A172 (cell line): ENCODE results near the gene BHLHE40. TPM values are rescaled to one million over a fixed set of nuclear protein-coding genes. Genes with fewer than 3 reads are reported as not detected.
"Not testable (repeated sequence)": the region's sequence is repeated elsewhere in the genome, so short reads cannot be mapped to it uniquely, and the experiment has no call there.

Source experiments
- DNase-seq: peaks from one replicate; pipeline ENCODE4 v3.0.0-alpha.2; 2015; ENCODE audit warnings: low spot score
- total RNA-seq: library from RNA; depleted of rRNA; stranded (reverse); fragments of >200 nt; shearing (Covaris generic); gene quantifications from 2 replicates; pipeline ENCODE4 v1.2.3, GENCODE V29; 2014

Gene BHLHE40
- total RNA-seq, 1 experiment from 2014 or later = 91.4 TPM

DNA sequence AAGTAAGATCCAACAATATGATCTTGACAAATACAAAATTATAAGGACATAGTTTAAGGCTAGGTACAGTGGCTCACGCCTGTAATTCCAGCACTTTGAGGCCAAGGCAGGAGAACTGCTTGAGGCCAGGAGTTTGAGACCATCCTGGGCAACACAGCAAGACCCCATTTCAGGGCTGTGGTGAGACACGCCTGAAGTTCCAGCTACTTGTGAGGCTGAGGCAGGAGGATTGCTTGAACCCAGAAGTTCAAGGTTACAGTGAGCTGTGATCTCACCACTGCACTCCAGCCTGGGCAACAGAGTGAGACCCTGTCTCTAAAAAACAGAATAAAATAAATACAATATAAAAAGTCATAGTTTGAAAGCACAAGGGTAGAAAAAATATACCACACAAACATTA, 17.4 kb upstream of the BHLHE40 start:
- DNase-seq = not testable (repeated sequence)

DNA sequence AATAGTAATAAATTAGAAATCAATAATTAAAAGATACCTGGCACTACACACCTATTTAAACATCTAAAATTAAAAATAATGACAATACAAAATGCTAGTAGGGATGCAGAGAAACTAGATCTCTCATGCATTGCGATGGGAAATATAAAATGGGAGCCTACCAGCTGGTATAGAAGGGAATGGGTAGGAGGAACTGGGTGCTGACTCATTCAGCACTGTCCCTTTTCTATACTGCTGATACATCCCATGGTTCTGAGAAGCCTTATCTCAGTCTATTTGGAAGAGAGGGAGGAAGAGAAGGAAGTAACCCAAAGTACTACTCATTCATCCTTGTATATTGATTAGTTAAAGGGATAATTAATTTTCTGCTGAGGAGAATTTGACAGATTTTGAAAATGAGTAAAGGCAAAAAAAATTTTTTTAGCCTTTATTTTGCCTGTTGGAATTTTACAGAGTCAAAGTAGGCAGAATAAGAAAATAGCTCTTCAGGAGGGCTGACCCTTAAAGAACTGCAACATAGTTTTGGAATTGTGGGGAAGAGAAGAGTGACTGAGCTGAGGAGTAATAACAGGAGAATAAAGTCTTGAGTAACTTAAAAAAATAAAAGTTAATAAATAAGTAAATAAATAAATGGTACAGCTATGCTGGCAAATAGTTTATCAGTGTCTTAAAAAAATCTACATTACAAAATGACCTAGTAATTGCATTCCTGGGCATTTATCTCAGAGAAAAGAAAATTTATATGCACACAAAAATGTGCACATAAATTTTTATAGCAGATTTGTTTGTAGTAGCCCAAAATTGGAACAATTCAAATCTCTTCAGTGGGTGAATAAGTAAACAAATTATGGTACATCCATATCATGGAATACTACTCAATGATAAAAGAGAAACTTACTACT, 15.3 kb upstream of the BHLHE40 start:
- peak; percentile 46 for DNase-seq

DNA sequence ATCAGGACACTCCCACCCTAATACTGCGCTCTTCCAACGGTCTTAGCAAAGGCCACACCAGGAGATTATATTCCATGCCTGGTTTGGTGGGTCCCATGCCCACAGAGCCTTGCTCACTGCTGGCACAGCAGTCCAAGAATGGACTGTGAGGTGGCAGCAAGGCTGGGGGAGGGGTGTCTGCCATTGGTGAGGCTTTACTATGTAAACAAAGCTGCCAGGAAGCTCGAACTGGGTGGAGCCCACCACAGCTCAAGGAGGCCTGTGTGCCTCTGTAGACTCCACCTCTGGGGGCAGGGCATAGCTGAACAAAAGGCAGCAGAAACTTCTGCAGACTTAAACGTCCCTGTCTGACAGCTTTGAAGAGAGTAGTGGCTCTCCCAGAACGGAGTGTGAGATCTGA, 13.2 kb upstream of the BHLHE40 start:
- not testable (repeated sequence) for DNase-seq

DNA sequence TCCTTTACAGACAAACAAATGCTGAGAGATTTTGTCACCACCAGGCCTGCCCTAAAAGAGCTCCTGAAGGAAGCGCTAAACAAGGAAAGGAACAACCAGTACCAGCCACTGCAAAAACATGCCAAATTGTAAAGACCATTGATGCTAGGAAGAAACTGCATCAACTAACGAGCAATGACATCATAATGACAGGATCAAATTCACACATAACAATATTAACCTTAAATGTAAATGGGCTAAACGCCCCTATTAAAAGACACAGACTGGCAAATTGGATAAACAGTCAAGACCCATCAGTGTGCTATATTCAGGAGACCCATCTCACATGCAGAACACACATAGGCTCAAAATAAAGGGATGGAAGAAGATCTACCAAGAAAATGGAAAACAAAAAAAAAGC, 11.6 kb upstream of the BHLHE40 start:
- not testable (repeated sequence) for DNase-seq

DNA sequence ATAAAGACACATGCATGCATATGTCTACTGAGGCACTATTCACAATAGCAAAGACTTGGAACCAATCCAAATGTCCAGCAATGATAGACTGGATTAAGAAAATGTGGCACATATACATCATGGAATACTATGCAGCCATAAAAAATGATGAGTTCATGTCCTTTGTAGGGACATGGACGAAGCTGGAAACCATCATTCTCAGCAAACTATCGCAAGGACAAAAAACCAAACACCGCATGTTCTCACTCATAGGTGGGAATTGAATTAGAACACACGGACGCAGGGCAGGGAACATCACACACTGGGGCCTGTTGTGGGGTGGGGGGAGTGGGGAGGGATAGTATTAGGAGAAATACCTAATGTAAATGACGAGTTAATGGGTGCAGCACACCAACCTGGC, 7.8 kb upstream of the BHLHE40 start:
- DNase-seq = not testable (repeated sequence)

DNA sequence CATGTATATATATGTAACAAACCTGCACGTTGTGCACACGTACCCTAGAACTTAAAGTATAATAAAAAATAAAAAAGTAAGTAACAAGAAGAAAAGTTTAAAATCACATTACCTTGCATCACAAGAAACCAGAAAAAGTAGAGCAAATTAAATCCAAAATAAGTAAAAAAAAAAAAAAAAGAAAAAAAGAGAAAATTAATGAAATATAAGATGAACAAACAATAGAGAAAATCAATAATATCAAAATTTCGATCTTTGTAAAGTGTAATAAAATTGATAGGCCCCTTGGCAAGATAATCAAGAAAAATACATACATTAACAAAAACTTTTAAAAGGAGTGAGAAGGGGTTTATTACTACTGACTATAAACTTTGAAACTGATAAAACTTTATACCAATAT, 7.4 kb upstream of the BHLHE40 start:
- no peak for DNase-seq

DNA sequence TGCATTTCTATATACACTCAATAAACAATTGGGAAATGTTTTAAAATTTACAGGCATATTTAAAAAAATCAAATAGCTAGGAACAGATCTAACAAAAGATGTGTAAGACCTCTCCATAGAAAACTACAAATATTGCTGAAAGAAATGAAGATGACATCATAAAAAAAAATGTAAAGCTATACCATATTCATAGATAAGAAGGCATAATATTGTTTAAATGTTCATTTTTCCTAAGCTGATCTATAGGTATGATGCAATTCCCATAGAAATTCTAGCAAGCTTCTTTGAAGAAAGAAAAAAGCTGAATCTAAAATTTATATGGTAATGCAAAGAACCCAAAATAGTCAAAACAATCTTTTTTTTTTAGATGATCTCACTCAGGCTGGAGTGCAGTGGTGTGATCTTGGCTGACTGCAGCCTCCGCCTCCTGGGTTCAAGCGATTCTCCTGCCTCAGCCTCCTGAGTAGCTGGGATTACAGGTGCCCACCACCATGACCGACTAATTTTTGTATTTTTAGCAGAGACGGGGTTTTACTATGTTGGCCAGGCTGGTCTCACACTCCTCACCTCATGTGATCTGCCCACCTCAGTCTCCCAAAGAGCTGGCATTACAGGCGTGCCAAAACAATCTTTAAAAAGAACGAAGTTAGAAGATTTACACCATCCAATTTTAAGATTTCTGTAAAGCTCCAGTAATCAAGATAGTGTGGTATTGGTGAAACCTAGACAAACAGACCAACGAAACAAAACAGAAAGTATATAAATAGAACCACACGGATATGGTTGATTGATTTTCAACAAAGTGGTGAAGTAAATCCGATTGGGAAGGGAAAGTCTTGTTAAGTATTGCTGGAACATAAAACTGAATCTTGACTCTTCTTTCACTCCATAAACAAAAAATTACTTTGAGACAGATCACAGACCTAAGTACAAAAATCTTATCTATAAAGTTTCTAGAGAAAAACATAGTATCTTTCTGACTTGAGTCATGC, 6.3 kb upstream of the BHLHE40 start:
- no peak for DNase-seq

DNA sequence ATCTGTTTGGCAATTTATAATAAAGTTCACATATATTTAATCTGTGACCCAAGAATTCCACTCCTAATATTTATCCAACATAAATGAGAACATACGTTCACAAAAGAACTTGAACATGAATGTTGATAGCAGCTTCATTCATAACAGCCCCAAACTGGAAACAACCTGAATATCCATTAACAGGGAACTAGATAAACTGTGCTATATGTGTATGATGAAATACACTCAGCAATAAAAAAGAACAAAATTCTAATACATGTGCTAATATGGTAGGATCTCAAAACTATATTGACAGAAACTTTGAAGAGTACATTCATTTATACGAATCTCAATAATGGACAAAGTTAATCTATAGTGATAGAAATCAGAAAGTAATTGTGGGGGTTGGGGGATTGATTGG, 5.1 kb upstream of the BHLHE40 start:
- no peak for DNase-seq

DNA sequence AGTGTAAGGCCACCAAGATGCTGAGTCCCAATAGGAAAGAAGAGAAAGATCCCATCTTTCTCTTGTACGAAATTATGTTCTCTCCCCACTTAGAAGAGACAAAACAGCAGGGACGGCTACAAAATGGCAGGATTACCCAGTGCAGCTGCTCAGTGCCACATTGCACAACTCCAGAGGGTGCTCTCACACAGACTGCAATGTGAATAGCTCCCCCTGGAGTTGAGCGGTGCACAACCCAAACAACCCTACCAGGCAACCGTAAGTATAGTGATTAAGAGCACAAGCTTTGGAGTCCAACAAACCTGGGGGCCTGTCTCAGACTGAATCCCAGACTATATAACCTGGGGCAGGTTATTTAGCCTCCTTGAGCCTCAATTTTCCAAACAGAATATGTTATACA, 3.1 kb upstream of the BHLHE40 start:
- DNase-seq = peak; percentile 87

DNA sequence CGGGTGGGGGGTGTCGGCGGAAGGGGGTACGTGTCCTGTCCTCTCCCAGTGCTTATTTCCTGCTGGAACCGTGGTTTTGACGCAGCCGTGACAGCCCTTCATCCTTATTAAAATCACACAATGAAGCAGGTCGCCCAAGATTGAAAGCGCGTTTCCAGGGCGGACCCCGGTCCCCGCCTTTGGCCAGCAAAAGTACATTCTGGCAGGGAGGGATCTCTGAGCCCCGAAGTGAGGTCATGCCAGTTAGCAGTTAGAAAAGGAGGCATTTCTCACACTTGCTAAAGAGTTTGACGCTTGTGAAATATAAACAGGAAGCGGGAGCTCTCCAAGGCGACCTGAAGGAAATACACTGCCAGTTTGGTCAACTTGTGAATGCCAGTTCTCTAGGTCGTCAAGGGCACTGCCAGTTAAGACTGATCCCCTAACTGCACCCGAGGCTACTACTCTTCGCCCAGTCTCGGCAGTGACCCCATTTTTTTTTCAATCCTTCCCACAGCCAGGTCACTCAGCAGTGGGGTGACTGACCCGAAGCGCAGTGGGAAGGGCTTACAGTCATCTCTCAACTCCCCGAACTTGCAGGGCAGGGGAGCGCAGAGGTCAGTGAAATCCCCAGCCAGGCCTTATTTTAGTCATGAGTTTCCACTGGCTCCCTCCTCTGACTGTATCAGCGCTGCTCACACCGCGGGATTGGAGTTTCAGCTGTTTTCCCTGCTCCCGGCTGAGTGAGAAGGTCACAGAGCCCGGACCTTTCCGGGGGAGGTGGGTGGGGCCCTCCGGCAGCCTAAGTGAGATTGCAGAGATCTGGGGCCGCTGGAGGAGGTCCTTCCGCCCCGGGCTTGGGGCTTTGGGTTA, 2.0 kb upstream of the BHLHE40 start:
- DNase-seq = peak; percentile 90

DNA sequence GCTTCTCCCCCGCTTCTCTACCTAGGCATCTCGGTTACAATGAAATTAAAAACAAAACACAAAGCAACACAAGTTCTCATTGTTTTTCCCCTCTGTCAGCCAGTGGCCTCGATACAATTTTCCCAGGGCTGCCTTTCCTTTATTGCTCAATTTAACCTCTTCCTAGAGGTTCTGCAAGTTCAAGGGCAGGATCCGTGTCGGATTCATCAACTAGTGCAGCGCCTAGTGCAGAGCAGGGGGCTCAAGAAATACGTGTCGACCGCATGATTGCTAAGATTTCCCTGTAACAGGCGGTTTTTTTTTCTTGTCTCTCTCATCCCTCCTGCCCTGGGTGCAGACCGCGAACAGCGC, 1.4 kb upstream of the BHLHE40 start:
- peak; percentile 54 for DNase-seq

DNA sequence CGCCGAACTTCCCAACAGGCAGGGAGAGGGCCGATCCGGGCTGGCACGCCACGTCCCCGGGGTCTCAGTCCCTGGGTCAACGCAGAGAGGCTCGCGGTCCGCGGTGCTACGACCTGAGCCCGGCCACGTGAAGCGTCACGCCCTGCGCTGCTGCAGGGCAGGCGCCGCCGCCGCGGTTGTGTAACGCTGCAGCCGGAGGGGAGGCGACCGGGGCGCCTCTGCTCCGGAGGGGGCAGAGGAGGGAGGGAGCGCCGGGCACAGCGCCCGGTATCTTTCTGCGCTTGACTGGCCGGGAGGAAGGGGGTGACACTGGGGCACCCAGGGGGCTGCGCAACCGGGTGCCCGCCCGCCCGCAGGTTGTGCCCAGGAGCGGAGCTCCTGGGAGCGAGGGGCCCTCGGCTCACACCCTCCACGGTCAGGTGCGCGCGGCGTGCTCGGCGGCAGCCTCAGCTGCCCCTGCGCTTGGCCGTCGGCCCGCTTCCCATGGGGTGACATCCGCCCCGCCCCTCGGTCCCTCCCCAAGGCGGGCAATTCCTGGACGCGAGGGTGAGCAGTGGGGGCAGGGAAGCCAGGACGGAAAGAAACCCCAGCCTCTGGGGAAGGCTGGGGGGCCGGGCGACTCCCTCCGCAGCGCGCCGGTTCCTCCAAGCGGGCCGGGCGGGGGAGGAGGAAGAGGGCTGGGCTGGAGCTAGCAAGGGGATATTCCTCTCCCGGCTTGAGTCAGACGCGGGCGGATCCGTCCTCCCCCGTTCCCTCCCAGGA, 852 bp upstream of the BHLHE40 start:
- peak; percentile 97 for DNase-seq

DNA sequence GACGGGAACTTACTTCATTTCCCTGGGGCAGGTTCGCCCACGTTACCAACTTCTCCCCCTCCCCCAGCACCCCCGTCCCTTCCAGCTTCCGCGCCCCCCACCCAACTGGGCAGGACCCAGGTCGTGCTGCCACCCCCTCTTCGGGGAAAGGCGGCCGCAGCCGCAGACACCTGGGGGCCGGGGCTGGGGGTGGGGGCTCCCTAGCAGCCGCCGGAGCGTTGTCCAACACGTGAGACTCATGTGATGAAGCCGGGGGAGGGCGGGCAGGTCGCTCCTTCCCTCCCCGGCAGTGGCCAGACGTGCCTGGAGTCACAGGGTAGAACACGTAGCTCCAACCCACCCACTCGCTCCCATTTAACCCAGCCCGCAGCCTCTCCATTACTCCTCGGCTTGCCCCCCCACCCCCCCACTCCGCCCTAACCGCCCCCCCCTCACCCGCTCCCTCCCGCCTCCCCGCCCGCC, 240 bp upstream of the BHLHE40 start:
- peak; percentile 98 for DNase-seq

DNA sequence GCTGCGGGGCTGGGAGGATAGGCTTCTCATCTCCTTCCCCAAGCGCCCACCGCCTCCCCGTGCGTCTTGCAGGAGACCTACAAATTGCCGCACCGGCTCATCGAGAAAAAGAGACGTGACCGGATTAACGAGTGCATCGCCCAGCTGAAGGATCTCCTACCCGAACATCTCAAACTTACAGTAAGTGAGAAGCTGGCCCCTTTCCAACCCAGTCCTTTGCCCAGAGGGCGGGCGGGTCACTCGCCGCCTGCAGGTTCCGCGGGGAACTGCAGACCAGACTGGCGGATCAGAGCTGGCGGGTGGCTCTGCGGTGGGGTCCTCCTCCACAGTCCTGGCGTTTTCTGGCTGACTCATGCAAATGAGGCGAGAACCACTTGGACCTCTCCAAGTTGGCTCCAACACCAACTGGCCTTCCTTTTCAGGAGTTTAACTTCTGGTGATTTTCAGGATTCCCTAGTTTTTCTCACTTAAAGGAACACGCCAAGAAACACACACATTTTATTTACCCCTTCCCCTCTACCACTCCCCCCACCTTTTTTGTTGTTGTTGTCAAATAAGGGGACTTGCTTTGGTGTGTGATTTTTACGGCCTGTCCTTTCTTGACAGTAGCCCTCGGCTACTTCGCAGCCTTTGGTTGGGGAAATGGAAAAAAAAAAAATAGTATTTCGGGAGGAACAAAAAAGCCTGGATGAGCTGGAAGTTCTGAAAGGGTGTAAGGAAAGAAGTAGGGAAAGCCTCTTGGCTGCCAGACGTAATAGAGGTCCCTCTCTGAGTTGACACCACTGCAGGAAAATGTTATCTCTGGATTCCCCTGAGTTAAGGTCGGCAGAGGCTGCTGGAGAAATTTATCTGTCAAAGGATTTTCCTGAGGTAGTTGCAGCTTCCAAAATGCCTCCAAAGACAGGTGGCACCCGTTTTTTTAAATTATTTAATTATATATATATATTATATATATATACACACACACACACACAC, 1.3 kb downstream of the BHLHE40 start:
- peak; percentile 91 for DNase-seq

DNA sequence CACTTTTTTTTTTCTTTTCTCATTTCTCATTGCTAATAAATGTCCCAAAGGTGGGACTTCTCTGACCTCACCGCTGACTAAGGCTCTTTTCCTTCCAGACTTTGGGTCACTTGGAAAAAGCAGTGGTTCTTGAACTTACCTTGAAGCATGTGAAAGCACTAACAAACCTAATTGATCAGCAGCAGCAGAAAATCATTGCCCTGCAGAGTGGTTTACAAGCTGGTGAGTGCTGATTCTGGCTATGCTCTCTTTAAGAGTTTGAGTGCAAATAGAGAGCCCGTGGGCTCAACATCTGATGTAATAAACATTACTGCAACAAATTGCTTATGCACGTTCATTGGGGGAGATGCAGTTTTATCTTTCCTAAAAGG, 2.0 kb downstream of the BHLHE40 start:
- DNase-seq = peak; percentile 49

DNA sequence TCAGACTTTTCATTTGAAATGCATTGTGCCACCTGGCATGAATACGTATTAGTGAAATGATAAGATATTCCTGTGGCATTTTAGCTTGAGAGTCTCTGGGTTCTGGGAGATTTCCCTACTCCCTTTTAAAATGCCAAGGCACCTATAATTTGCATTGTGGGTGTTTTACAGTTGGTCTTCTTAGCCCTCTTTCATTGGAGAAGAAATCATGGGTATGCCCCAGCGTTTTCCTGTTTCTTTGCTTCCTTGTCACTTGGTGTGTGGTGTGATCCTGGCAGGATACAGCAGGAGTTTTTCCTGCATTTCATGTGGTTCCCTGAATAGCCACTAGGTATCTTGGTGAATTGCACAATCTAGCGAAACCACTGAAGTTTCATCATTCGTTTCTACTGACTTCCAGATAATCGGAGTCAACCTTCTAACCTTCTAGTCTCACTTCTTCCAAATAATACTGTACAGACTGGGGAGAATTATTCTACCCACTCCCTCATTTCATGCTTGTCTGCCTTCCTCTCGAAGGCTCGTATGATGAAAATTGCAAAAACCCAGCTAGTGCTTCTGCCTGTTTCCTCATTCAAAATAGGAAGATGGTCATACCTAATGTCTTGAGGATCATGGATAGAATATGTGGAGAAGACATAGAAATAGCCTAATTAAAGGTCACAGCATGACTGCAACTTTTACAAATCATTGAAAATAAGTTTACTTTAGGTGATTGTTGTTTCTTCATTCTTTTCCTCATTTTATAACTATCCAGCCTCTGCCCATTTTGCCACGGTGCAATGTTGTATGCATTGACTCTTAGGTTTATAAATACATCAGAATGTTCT, 2.6 kb downstream of the BHLHE40 start:
- DNase-seq = peak; percentile 81

DNA sequence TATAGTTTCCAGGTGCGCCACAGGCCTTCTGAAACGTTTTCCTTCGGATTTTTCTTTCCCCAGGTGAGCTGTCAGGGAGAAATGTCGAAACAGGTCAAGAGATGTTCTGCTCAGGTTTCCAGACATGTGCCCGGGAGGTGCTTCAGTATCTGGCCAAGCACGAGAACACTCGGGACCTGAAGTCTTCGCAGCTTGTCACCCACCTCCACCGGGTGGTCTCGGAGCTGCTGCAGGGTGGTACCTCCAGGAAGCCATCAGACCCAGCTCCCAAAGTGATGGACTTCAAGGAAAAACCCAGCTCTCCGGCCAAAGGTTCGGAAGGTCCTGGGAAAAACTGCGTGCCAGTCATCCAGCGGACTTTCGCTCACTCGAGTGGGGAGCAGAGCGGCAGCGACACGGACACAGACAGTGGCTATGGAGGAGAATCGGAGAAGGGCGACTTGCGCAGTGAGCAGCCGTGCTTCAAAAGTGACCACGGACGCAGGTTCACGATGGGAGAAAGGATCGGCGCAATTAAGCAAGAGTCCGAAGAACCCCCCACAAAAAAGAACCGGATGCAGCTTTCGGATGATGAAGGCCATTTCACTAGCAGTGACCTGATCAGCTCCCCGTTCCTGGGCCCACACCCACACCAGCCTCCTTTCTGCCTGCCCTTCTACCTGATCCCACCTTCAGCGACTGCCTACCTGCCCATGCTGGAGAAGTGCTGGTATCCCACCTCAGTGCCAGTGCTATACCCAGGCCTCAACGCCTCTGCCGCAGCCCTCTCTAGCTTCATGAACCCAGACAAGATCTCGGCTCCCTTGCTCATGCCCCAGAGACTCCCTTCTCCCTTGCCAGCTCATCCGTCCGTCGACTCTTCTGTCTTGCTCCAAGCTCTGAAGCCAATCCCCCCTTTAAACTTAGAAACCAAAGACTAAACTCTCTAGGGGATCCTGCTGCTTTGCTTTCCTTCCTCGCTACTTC, 3.8 kb downstream of the BHLHE40 start:
- no peak for DNase-seq
